RWPE2 (cell line): ENCODE results near the gene DAW1.

Source experiments
- ATAC-seq: fragments of 200-7000 bp; cut with Tn5 transposase; 3 replicates; pipeline ENCODE4 v1.9.1; 2021; ENCODE audit warnings: low read depth
- DNase-seq: peaks from one replicate; pipeline ENCODE4 v3.0.0-alpha.2; 2020; ENCODE audit warnings: low spot score
- H3K27ac ChIP-seq: fragments of 450-650 bp; 2 replicates; pipeline ENCODE4 v1.5.1; 2017; ENCODE audit warnings: mild to moderate bottlenecking; ENCODE audit not compliant: poor library complexity, severe bottlenecking
- H3K27me3 ChIP-seq: fragments of 250-450 bp; sonication (Bioruptor Pico); 2 replicates; pipeline ENCODE4 v1.5.1; 2021; ENCODE audit warnings: mild to moderate bottlenecking, moderate library complexity; ENCODE audit not compliant: insufficient read depth, poor library complexity, severe bottlenecking
- H3K36me3 ChIP-seq: fragments of 250-450 bp; sonication (Bioruptor Pico); 2 replicates; pipeline ENCODE4 v1.5.1; 2020; ENCODE audit warnings: low read depth, mild to moderate bottlenecking, moderate library complexity
- H3K4me1 ChIP-seq: fragments of 250-450 bp; sonication (Bioruptor Pico); 2 replicates; pipeline ENCODE4 v1.5.1; 2021; ENCODE audit warnings: mild to moderate bottlenecking, moderate library complexity; ENCODE audit not compliant: insufficient read depth, poor library complexity, severe bottlenecking
- H3K4me3 ChIP-seq: fragments of 250-450 bp; sonication (Bioruptor Pico); 2 replicates; pipeline ENCODE4 v1.5.1; 2021; ENCODE audit warnings: mild to moderate bottlenecking, moderate library complexity; ENCODE audit not compliant: severe bottlenecking
- H3K9me3 ChIP-seq: fragments of 250-450 bp; sonication (Bioruptor Pico); 2 replicates; pipeline ENCODE4 v1.5.1; 2021; ENCODE audit warnings: mild to moderate bottlenecking, moderate library complexity; ENCODE audit not compliant: severe bottlenecking
- CTCF ChIP-seq: fragments of 450-650 bp; IDR thresholded peaks from one replicate; pipeline ENCODE4 v1.5.1; 2017; ENCODE audit warnings: mild to moderate bottlenecking, moderate library complexity; ENCODE audit not compliant: poor library complexity, severe bottlenecking

The DAW1 gene

GRCh38 chr2:227864161-227864756, 7.2 kb upstream of the DAW1 start:
- ATAC-seq (no peak), DNase-seq (no peak)

GRCh38 chr2:227865291-227865690, 6.1 kb upstream of the DAW1 start:
- no peak for TF ChIP-seq CTCF
- no peaks in the 10 kb centered on the region for H3K9me3 ChIP-seq
- no peaks in the 10 kb centered on the region for H3K36me3 ChIP-seq
- no peaks in the 10 kb centered on the region for H3K27me3 ChIP-seq
- DNase-seq, result no peak
- ATAC-seq, result no peak
- peaks cover 26% of the 10 kb centered on the region for H3K4me1 ChIP-seq
- H3K27ac ChIP-seq, result peak overlapping the region; percentile 90
- H3K4me3 ChIP-seq, result no peak overlapping the region

More at GRCh38 chr2:227864161-227864756, 7.2 kb upstream of the DAW1 start:
- TF ChIP-seq CTCF, result no peak
- Histone ChIP-seq H3K27me3 (no peaks in the 10 kb centered on the region), H3K4me3 (no peak overlapping the region), H3K36me3 (no peaks in the 10 kb centered on the region), H3K9me3 (no peaks in the 10 kb centered on the region), H3K4me1 (peaks cover 25% of the 10 kb centered on the region), H3K27ac (peak overlapping the region; percentile 90)

- Histone ChIP-seq H3K36me3 (no peaks in the 10 kb centered on the region), H3K27me3 (no peaks in the 10 kb centered on the region), H3K9me3 (no peaks in the 10 kb centered on the region), H3K27ac (no peak overlapping the region), H3K4me1 (peaks cover 32% of the 10 kb centered on the region), H3K4me3 (no peak overlapping the region)
- no peak for TF ChIP-seq CTCF
- ATAC-seq, result no peak
- DNase-seq, result no peak
These were observed 4.0 kb upstream of the DAW1 start for GRCh38 chr2:227867386-227867785.

GRCh38 chr2:227870710-227871374, 589 bp upstream of the DAW1 start:
- Histone ChIP-seq H3K36me3 (no peaks in the 10 kb centered on the region), H3K9me3 (no peaks in the 10 kb centered on the region), H3K4me1 (peaks cover 13% of the 10 kb centered on the region), H3K27ac (peak overlapping the region; percentile 79), H3K27me3 (no peaks in the 10 kb centered on the region), H3K4me3 (no peak overlapping the region)
- ATAC-seq (peak; percentile 96), DNase-seq (no peak)
- no peak for TF ChIP-seq CTCF

- no peak overlapping the region for H3K27ac ChIP-seq
- ATAC-seq, result no peak
- peaks cover 16% of the 10 kb centered on the region for H3K4me1 ChIP-seq
- H3K36me3 ChIP-seq, result no peaks in the 10 kb centered on the region
- TF ChIP-seq CTCF, result no peak
- no peak overlapping the region for H3K4me3 ChIP-seq
- no peak for DNase-seq
- no peaks in the 10 kb centered on the region for H3K9me3 ChIP-seq
- H3K27me3 ChIP-seq, result no peaks in the 10 kb centered on the region
These were observed 1.2 kb downstream of the DAW1 start for GRCh38 chr2:227872676-227873075.
